GM21529 (cell line): Measurements from ENCODE around the gene PDILT.
"Not testable (repeated sequence)": the region's sequence is repeated elsewhere in the genome, so short reads cannot be mapped to it uniquely, and the experiment has no call there.

Experiments used
- ATAC-seq: cut with Tn5 transposase; IDR thresholded peaks from one replicate; pipeline ENCODE4 v1.9.1; 2021; ENCODE audit not compliant: unreplicated experiment

Gene PDILT

GRCh38 chr16:20323591-20324117, 80.9 kb downstream of the PDILT start:
- no peak for ATAC-seq

GRCh38 chr16:20322696-20323095, 81.8 kb downstream of the PDILT start:
- no peak for ATAC-seq

- no peak for ATAC-seq
These were observed 82.9 kb downstream of the PDILT start for GRCh38 chr16:20321671-20322070.

GRCh38 chr16:20321051-20321450, 83.5 kb downstream of the PDILT start:
- ATAC-seq, result not testable (repeated sequence)

- no peak for ATAC-seq
These were observed 83.9 kb downstream of the PDILT start for GRCh38 chr16:20320592-20320991.

- ATAC-seq, result no peak
These were observed 84.4 kb downstream of the PDILT start for GRCh38 chr16:20320178-20320577.

GRCh38 chr16:20319406-20319805, 85.1 kb downstream of the PDILT start:
- no peak for ATAC-seq

- no peak for ATAC-seq
These were observed 86.1 kb downstream of the PDILT start for GRCh38 chr16:20318437-20318836.

- no peak for ATAC-seq
These were observed 86.5 kb downstream of the PDILT start for GRCh38 chr16:20318006-20318405.

GRCh38 chr16:20317117-20317516, 87.4 kb downstream of the PDILT start:
- ATAC-seq, result no peak

GRCh38 chr16:20316715-20317114, 87.8 kb downstream of the PDILT start:
- no peak for ATAC-seq

- ATAC-seq, result no peak
These were observed 88.8 kb downstream of the PDILT start for GRCh38 chr16:20315764-20316163.

- ATAC-seq, result no peak
These were observed 90.0 kb downstream of the PDILT start for GRCh38 chr16:20314575-20314974.

GRCh38 chr16:20313741-20314140, 90.8 kb downstream of the PDILT start:
- no peak for ATAC-seq

- ATAC-seq, result not testable (repeated sequence)
These were observed 91.9 kb downstream of the PDILT start for GRCh38 chr16:20312536-20313095.

GRCh38 chr16:20311548-20311947, 93.0 kb downstream of the PDILT start:
- no peak for ATAC-seq

- no peak for ATAC-seq
These were observed 93.8 kb downstream of the PDILT start for GRCh38 chr16:20310421-20311395.

GRCh38 chr16:20309786-20310185, 94.8 kb downstream of the PDILT start:
- no peak for ATAC-seq
